A549 (cell line): ENCODE results near the gene TP53TG5. TPM values are rescaled to one million over a fixed set of nuclear protein-coding genes. Genes with fewer than 3 reads are reported as not detected.

Source experiments
- ATAC-seq, 2 experiments: fragments of 200-7000 bp in 1 of 2; fragments of >200 bp in 1 of 2; cut with Nextera tagmentation in 1 of 2; cut with Tn5 transposase in 1 of 2; 3 replicates each; pipeline versions ENCODE4 v1.8.0 to v1.9.1; 2018 to 2020; ENCODE audit warnings: mild to moderate bottlenecking in 1 of 2, moderate library complexity in 1 of 2
- CTCF ChIA-PET: fragments of 300-600 bp; sonication (Branson Sonifier 250); formaldehyde crosslinking; extraction: SDS; loops from one replicate; lab custom pipeline; 2021; ENCODE audit warnings: antibody characterized with exemption, inconsistent platforms; lab: Yijun Ruan, JAX
- POLR2A ChIA-PET: fragments of 350-600 bp; formaldehyde crosslinking; extraction: SDS; loops from one replicate; lab custom pipeline; 2021; ENCODE audit warnings: antibody characterized with exemption, inconsistent platforms; lab: Yijun Ruan, JAX
- DNase-seq, 2 experiments: peaks; one replicate each; pipeline versions ENCODE4 v3.0.0 to v3.0.0-alpha.2; 2011 to 2016; ENCODE audit warnings: low read depth in 1 of 2, low spot score in 1 of 2
- FAIRE-seq: peaks from 2 replicates; lab custom pipeline; 2011; peaks lifted over from hg19 to GRCh38; lab: Jason Lieb, UNC
- H3K27ac ChIP-seq, 2 experiments: fragments of >200 bp; sonication (Bioruptor Twin); formaldehyde crosslinking; 3 replicates each; pipeline ENCODE4 v1.5.1; 2016 to 2017
- H3K4me1 ChIP-seq: fragments of >200 bp; sonication (Bioruptor Twin); formaldehyde crosslinking; 3 replicates; pipeline ENCODE4 v1.6.1; 2016
- H3K4me2 ChIP-seq: fragments of >200 bp; sonication (Bioruptor Twin); formaldehyde crosslinking; 3 replicates; pipeline ENCODE4 v1.6.1; 2016
- H3K4me3 ChIP-seq: fragments of >200 bp; sonication (Bioruptor Twin); formaldehyde crosslinking; 3 replicates; pipeline ENCODE4 v1.5.1; 2016
- H3K9me3 ChIP-seq: fragments of >200 bp; sonication (Bioruptor Twin); formaldehyde crosslinking; 3 replicates; pipeline ENCODE4 v1.6.1; 2016
- BHLHE40 ChIP-seq: IDR thresholded peaks from 2 replicates; pipeline ENCODE4 v1.6.1; 2012; ENCODE audit warnings: low read depth, low read length, inconsistent platforms
- CBX2 ChIP-seq: fragments of 200-600 bp; sonication (generic); IDR thresholded peaks from 2 replicates; pipeline ENCODE4 v1.6.1; 2016; ENCODE audit warnings: low read depth, mild to moderate bottlenecking, borderline replicate concordance
- CBX8 ChIP-seq: fragments of 200-600 bp; sonication (generic); IDR thresholded peaks from 2 replicates; pipeline ENCODE4 v1.6.1; 2016
- CEBPB ChIP-seq, 2 experiments: fragments of >200 bp in 1 of 2; sonication (Bioruptor Twin) in 1 of 2; formaldehyde crosslinking in 1 of 2; IDR thresholded peaks; 2 replicates each; pipeline ENCODE4 v1.6.1; 2012 to 2016
- EHF ChIP-seq: fragments of 250-450 bp; sonication (Bioruptor Pico); IDR thresholded peaks from 2 replicates; pipeline ENCODE4 v1.5.0; 2020; ENCODE audit warnings: mild to moderate bottlenecking
- EHMT2 ChIP-seq: fragments of 200-600 bp; sonication (generic); IDR thresholded peaks from 2 replicates; pipeline ENCODE4 v1.6.1; 2016; ENCODE audit warnings: antibody characterized with exemption, low read depth, mild to moderate bottlenecking, moderate library complexity
- EP300 ChIP-seq, 2 experiments: fragments of >200 bp; sonication (Bioruptor Twin); formaldehyde crosslinking; IDR thresholded peaks; 2 replicates in 1 of 2; 3 replicates in 1 of 2; pipeline ENCODE4 v1.6.1; 2016 to 2017
- FOSL2 ChIP-seq, 2 experiments: fragments of 450-650 bp in 1 of 2; fragments of >200 bp in 1 of 2; sonication (Bioruptor Twin) in 1 of 2; formaldehyde crosslinking; IDR thresholded peaks; 2 replicates each; pipeline versions ENCODE4 v1.5.0 to v1.6.1; 2016 to 2020; ENCODE audit warnings: mild to moderate bottlenecking in 1 of 2, moderate library complexity in 1 of 2
- HDAC2 ChIP-seq: fragments of 200-600 bp; sonication (generic); IDR thresholded peaks from 2 replicates; pipeline ENCODE4 v1.6.1; 2016
- HOXB13 ChIP-seq: fragments of 250-450 bp; sonication (Bioruptor Pico); IDR thresholded peaks from 2 replicates; pipeline ENCODE4 v1.5.0; 2020; ENCODE audit warnings: low read depth, mild to moderate bottlenecking, moderate library complexity
- HOXB5 ChIP-seq: fragments of 250-450 bp; sonication (Bioruptor Pico); IDR thresholded peaks from 2 replicates; pipeline ENCODE4 v1.5.0; 2020; ENCODE audit warnings: mild to moderate bottlenecking, moderate library complexity
- KDM5A ChIP-seq: fragments of 200-600 bp; sonication (generic); IDR thresholded peaks from 2 replicates; pipeline ENCODE4 v1.6.1; 2016; ENCODE audit warnings: antibody characterized with exemption, mild to moderate bottlenecking
- PHF8 ChIP-seq: fragments of 200-600 bp; sonication (generic); IDR thresholded peaks from 2 replicates; pipeline ENCODE4 v1.6.1; 2016; ENCODE audit warnings: low read depth, mild to moderate bottlenecking, antibody characterized with exemption, moderate library complexity, borderline replicate concordance
- RARB ChIP-seq: fragments of 250-450 bp; sonication (Bioruptor Pico); IDR thresholded peaks from 2 replicates; pipeline ENCODE4 v1.8.0; 2021; ENCODE audit warnings: mild to moderate bottlenecking, moderate library complexity
- SMC3 ChIP-seq: fragments of >200 bp; sonication (Bioruptor Twin); formaldehyde crosslinking; IDR thresholded peaks from 3 replicates; pipeline ENCODE4 v1.6.1; 2018; ENCODE audit warnings: inconsistent platforms
- SREBF2 ChIP-seq: fragments of 450-650 bp; IDR thresholded peaks from 2 replicates; pipeline ENCODE4 v1.6.1; 2014; ENCODE audit warnings: mild to moderate bottlenecking, moderate library complexity
- ZSCAN20 ChIP-seq: fragments of 250-450 bp; sonication (Bioruptor Pico); IDR thresholded peaks from 2 replicates; pipeline ENCODE4 v1.8.0; 2022; ENCODE audit warnings: mild to moderate bottlenecking, moderate library complexity
- WGBS: methylation state at CpG from one replicate; pipeline ENCODE4 v1.1.6; 2017; ENCODE audit errors: missing lambda C conversion rate; 5-methylcytosine and 5-hydroxymethylcytosine counted together
- polyA plus RNA-seq, 4 experiments: library from polyadenylated mRNA; depleted of rRNA in 3 of 4; stranded (reverse); fragments of >200 nt; fragmentation: RNase III in 1 of 4; extraction: RNeasy Plus Mini Kit Qiagen cat#74134 plus additional on column Dnase treatment in 1 of 4; gene quantifications; 2 replicates in 3 of 4; 3 replicates in 1 of 4; pipeline ENCODE4 v1.2.3, GENCODE V29; 2011 to 2017
- TF ChIP-seq, protein P1 (sequence below): fragments of 250-450 bp; sonication (Bioruptor Pico); IDR thresholded peaks from 2 replicates; pipeline ENCODE4 v1.5.0; 2020; ENCODE audit warnings: low read depth, mild to moderate bottlenecking, moderate library complexity
- TF ChIP-seq, protein P2 (sequence below): fragments of >200 bp; sonication (Bioruptor Twin); formaldehyde crosslinking; IDR thresholded peaks from 3 replicates; pipeline ENCODE4 v1.6.1; 2016
- TF ChIP-seq, protein P3 (sequence below): fragments of 200-600 bp; sonication (generic); IDR thresholded peaks from 2 replicates; pipeline ENCODE4 v1.6.1; 2016; ENCODE audit warnings: antibody characterized with exemption, mild to moderate bottlenecking, moderate library complexity
- TF ChIP-seq, protein P4 (sequence below): IDR thresholded peaks from 2 replicates; pipeline ENCODE4 v1.6.1; 2012; ENCODE audit warnings: low read depth, borderline replicate concordance

The TP53TG5 gene
- polyA plus RNA-seq, 2 of the 4 experiments (the other 2 are of a cell fraction), result not detected

DNA sequence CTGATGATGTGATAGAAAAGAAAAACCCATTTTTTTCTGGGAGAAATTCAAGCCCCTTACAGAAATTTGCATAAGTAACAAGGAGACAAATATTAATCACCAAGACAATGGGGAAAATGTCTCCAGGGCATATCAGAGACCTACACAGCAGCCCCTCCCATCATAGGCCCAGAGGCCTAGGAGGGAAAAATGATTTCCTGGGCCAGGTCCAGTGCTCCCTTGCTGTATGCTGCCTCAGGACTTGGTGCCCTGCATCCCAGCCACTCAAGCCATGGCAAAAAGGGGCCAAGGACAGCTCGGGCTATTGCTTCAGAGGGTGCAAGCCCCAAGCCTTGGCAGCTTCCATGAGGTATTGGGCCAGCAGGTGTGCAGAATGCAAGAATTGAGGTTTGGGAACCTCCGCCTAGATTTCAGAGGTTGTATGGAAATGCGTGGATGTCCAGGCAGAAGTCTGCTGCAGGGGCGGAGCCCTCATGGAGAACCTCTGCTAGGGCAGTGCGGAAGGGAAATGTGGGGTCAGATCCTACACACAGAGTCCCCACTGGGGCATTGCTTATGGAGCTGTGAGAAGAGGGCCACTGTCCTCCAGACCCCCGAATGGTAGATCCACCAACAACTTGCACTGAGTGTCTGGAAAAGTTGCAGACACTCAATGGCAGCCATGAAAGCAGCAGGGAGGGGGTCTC lies 22.4 kb upstream of the TP53TG5 start:
- ChIA-PET CTCF (interaction anchor here (1.1 to 2.6 kb wide), 3 partner anchors 27 to 36 kb away, joined by 3 to 10 read pairs (median 6); no protein-coding TSS in a partner anchor), POLR2A (no interaction called here)
- peaks cover 21% of the 10 kb centered on the region for H3K9me3 ChIP-seq
- H3K4me3 ChIP-seq, result no peak overlapping the region
- H3K27ac ChIP-seq, result no peak overlapping the region
- TF ChIP-seq ZSCAN20 (no peak), CEBPB (IDR thresholded peaks at IDR 0.05) (no peak), EP300 (IDR thresholded peaks at IDR 0.05) (no peak), PHF8 (no peak), RARB (CRISPR knock-in tag) (no peak), EHF (no peak), HOXB13 (CRISPR knock-in tag) (no peak), FOSL2 (IDR thresholded peaks at IDR 0.05) (no peak), FOSL2 (CRISPR knock-in tag; IDR thresholded peaks at IDR 0.05) (no peak), HDAC2 (no peak), SREBF2 (no peak), KDM5A (no peak), SMC3 (no peak), CBX8 (no peak), EHMT2 (no peak)
- TF ChIP-seq, protein P1, sequence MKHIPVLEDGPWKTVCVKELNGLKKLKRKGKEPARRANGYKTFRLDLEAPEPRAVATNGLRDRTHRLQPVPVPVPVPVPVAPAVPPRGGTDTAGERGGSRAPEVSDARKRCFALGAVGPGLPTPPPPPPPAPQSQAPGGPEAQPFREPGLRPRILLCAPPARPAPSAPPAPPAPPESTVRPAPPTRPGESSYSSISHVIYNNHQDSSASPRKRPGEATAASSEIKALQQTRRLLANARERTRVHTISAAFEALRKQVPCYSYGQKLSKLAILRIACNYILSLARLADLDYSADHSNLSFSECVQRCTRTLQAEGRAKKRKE (CRISPR knock-in tag), result no peak
- TF ChIP-seq, protein P2, sequence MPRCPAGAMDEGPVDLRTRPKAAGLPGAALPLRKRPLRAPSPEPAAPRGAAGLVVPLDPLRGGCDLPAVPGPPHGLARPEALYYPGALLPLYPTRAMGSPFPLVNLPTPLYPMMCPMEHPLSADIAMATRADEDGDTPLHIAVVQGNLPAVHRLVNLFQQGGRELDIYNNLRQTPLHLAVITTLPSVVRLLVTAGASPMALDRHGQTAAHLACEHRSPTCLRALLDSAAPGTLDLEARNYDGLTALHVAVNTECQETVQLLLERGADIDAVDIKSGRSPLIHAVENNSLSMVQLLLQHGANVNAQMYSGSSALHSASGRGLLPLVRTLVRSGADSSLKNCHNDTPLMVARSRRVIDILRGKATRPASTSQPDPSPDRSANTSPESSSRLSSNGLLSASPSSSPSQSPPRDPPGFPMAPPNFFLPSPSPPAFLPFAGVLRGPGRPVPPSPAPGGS, result no peak
- TF ChIP-seq, protein P3, sequence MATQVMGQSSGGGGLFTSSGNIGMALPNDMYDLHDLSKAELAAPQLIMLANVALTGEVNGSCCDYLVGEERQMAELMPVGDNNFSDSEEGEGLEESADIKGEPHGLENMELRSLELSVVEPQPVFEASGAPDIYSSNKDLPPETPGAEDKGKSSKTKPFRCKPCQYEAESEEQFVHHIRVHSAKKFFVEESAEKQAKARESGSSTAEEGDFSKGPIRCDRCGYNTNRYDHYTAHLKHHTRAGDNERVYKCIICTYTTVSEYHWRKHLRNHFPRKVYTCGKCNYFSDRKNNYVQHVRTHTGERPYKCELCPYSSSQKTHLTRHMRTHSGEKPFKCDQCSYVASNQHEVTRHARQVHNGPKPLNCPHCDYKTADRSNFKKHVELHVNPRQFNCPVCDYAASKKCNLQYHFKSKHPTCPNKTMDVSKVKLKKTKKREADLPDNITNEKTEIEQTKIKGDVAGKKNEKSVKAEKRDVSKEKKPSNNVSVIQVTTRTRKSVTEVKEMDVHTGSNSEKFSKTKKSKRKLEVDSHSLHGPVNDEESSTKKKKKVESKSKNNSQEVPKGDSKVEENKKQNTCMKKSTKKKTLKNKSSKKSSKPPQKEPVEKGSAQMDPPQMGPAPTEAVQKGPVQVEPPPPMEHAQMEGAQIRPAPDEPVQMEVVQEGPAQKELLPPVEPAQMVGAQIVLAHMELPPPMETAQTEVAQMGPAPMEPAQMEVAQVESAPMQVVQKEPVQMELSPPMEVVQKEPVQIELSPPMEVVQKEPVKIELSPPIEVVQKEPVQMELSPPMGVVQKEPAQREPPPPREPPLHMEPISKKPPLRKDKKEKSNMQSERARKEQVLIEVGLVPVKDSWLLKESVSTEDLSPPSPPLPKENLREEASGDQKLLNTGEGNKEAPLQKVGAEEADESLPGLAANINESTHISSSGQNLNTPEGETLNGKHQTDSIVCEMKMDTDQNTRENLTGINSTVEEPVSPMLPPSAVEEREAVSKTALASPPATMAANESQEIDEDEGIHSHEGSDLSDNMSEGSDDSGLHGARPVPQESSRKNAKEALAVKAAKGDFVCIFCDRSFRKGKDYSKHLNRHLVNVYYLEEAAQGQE, result no peak
- H3K4me1 ChIP-seq, result peaks cover 2% of the 10 kb centered on the region; the same call in 1 of the 3 replicates
- DNase-seq, result no peak
- no peak for ATAC-seq
- no peak for FAIRE-seq
- WGBS, result 63% methylated on average over 6 of the region's 6 CpGs
- H3K4me2 ChIP-seq, result no peak overlapping the region

DNA sequence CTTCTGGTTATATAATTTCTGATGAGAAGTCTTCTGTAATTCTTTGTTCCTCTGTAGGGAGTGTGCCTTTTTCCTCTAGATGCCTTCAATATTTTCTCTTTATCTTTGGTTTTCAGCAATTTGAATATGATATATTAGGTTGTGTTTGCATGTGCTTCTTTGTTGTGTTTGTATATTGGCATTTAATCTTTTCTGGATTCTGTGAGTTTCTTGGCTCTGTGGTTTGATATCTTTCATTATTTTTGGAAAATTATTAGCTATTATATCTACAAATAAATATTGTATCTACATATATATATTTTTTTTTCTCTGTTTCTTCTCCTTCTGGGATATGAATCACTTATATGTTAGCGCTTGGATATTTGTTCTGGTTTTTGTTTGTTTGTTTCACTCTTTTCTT lies 20.9 kb upstream of the TP53TG5 start:
- FAIRE-seq (no peak), DNase-seq (no peak), ATAC-seq (no peak)
- Histone ChIP-seq H3K4me1 (no peaks in the 10 kb centered on the region), H3K27ac (no peak overlapping the region), H3K9me3 (peaks cover 21% of the 10 kb centered on the region), H3K4me3 (no peak overlapping the region), H3K4me2 (no peak overlapping the region)
- ChIA-PET POLR2A (no interaction called here), CTCF (interaction anchor here (0.6 to 2.6 kb wide), 3 partner anchors 25 to 38 kb away, joined by 3 to 10 read pairs (median 3); partner anchors contain the start of gene SYS1)
- 86% methylated on average over 1 of the region's 1 CpG for WGBS
- no peak for TF ChIP-seq BHLHE40
- TF ChIP-seq ZSCAN20, result no peak
- no peak for TF ChIP-seq HOXB5 (CRISPR knock-in tag)
- TF ChIP-seq, protein P4, sequence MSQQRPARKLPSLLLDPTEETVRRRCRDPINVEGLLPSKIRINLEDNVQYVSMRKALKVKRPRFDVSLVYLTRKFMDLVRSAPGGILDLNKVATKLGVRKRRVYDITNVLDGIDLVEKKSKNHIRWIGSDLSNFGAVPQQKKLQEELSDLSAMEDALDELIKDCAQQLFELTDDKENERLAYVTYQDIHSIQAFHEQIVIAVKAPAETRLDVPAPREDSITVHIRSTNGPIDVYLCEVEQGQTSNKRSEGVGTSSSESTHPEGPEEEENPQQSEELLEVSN, result no peak
- no peak for TF ChIP-seq HOXB13 (CRISPR knock-in tag)
- TF ChIP-seq CBX2, result no peak
- no peak for TF ChIP-seq KDM5A
